22Rv1 (cell line): Measurements from ENCODE around the gene NEK11.

ENCODE experiments used
- H3K27ac ChIP-seq: fragments of 450-650 bp; 2 replicates; pipeline ENCODE4 v1.5.1; 2017
- ZFX ChIP-seq: fragments of 450-650 bp; IDR thresholded peaks from 2 replicates; pipeline ENCODE4 v1.6.1; 2017; ENCODE audit warnings: antibody characterized with exemption, borderline replicate concordance
- TF ChIP-seq, protein P1 (sequence below): fragments of 450-650 bp; IDR thresholded peaks from 2 replicates; pipeline ENCODE4 v1.5.1; 2017; ENCODE audit warnings: mild to moderate bottlenecking

NEK11 gene

DNA sequence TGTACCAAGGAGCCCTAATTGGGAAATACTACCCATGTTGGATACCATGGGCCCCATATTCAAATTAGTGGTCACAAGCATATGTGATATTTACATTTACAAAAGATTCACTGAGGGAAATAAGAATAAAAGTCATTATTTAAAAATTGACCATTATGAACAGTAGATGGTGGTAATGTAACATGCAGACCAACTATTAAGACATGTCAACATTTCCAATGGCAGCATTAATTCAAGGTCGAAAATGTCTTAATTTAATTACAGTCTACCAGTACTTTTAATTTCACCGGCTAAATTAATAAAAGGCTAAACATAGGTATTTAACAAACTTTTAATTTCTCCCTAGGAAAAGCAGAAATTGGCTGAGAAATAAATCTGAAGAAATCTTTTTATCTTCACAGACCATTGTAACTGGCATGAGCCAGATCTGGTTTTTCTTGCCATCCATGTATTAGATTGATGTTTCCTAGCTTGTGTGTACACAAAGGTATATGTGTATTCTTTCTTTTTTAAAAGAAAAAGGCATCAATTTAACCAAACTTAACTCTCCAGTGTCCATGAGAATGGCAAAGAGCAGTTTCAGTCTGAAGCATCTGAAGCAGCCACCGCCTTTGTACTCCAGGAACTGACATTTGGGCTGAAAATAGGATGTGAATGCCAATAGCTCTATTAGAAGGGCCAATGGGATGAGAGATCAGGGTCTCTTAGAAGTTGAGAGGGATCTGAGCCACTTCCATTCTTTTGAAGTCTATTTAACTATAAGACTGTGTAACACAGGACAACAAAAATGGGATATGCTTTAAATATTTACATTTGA lies 26.6 kb downstream of the NEK11 start:
- H3K27ac ChIP-seq = no peak overlapping the region
- no peak for TF ChIP-seq ZFX
- TF ChIP-seq, protein P1, sequence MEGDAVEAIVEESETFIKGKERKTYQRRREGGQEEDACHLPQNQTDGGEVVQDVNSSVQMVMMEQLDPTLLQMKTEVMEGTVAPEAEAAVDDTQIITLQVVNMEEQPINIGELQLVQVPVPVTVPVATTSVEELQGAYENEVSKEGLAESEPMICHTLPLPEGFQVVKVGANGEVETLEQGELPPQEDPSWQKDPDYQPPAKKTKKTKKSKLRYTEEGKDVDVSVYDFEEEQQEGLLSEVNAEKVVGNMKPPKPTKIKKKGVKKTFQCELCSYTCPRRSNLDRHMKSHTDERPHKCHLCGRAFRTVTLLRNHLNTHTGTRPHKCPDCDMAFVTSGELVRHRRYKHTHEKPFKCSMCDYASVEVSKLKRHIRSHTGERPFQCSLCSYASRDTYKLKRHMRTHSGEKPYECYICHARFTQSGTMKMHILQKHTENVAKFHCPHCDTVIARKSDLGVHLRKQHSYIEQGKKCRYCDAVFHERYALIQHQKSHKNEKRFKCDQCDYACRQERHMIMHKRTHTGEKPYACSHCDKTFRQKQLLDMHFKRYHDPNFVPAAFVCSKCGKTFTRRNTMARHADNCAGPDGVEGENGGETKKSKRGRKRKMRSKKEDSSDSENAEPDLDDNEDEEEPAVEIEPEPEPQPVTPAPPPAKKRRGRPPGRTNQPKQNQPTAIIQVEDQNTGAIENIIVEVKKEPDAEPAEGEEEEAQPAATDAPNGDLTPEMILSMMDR = peak; percentile 56

DNA sequence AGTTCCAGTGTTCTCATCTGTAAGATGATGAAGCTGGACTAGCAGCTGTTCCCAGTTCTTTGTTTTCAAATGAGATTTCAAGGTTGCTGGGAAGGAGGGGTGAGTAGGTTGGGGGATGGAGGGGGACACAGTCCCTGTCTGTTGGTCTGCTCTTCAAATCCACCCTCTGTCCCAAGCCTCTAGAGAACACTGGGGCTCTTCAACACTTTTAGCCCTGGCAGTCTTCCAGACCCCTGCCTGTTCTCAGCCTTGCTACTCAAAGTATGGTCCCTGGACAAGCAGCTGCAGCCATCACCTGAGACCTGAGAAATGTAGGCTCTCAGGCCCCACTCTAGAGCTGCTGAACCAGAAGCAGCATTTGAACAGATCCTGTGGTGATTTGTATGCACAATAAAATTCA lies 41.3 kb downstream of the NEK11 start:
- TF ChIP-seq ZFX = no peak
- TF ChIP-seq, protein P1 = no peak
- no peak overlapping the region for H3K27ac ChIP-seq

DNA sequence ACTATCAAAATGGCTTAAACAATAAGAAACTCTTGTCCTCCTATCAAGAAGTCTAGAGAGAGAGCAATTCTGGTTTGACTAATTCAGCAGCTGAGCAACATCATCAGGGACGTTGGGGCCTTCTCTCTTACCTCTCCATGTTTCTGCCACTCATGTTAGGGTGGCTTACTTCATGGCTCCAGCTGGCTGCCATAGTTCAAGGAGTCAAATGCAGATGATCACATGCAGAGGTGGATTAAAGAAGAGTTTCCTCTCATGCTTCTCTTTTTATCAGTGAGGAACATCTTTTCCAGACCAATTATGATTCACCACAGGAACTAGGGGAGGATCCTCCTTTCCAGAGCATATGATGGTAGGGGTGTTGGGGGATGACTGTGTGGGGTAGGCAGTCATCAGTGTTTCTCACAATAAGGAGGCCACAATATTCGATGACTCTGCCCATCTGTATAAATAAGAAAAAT lies 45.5 kb downstream of the NEK11 start:
- no peak overlapping the region for H3K27ac ChIP-seq
- TF ChIP-seq, protein P1 = no peak
- no peak for TF ChIP-seq ZFX

DNA sequence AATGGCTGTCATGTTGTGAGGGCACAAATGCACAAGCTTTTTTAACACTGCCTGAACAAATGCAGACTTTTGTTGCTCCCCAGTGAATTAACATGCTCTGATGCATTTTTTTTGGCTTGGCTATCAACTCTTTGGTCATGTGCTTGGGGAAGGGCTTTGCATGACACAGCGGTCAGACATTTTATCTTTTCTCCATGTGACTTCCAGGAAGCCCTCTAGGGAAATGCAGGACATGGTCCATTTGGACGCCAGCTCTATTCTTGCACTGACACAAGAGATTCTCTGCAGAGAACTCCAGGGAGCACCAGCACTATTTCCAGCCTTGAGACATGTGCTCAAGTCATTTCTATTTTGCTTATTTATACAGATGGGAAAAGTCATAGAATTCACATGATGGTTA lies 46.2 kb downstream of the NEK11 start:
- TF ChIP-seq ZFX = no peak
- TF ChIP-seq, protein P1 = no peak
- H3K27ac ChIP-seq = no peak overlapping the region

DNA sequence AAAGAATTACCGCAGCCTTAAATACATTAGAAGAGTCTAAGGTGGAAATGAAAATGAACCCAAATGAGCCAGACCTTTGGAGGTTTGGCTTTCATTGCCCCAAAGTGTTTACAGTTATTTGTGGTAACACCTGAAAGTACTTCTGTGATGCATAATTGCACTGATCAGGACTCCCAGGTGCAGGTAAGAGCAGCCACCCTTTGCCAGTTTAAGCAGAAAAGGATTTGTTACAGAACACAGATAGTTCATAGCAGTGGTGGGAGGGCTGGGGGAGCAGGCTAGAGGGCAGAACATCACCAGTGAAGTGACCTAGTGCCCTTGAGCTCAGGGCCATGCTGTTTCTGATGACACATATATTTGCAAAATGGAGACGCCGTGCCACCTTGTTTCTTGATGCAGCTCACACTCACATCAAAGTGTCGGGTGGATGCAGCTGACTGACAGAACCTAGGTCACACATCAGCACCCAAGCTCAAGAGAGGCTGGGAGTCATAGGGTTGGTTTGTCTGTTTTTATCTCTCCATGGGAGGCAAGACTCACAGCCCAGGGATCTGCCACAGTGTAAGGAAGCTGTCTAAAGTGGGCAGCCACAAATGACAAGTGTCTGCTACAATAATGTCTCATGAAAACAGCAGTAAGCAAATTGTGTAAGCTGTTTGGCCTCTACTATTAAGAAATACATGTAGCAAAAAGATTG lies 49.1 kb downstream of the NEK11 start:
- TF ChIP-seq, protein P1 = no peak
- TF ChIP-seq ZFX = no peak
- H3K27ac ChIP-seq = no peak overlapping the region

DNA sequence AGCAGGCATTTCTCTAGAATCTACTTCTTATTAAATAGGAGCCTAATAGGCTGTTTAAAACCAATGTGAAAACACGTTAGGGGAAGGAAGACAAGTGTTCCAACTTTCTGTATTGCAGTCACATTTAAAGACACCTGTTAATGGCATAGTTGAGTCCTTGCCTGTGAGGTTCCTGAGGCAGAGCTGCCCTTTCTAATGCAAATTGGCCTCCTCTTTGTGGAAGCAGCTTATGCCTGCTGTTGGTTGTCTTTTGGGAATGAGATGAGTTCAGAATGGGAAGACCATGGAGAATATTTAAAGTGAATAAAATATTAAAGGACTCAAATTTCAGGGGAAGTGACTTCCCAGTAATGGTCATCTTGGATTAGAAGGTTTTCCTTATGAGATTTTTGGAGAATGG lies 51.2 kb downstream of the NEK11 start:
- TF ChIP-seq ZFX = no peak
- H3K27ac ChIP-seq = no peak overlapping the region

DNA sequence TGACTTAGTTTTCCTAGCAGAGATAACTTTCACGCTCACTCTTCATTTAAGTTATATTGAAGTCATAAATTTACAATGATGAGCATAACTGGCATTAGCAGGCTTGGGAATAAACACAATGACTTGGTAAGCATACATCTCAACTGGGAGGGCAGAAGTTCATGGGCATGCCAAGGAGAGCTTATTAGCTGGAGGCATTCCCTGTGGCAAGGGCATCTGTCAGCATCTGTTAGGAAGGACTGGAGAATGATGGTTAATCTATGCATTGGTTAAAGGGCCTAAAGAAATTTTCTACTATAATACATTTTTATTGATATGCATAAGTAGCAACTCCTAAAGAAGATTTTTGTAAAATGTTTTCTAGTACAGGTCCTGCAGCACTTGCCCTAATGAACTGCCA lies 52.4 kb downstream of the NEK11 start:
- TF ChIP-seq ZFX = no peak
- TF ChIP-seq, protein P1 = no peak

More for the DNA sequence above, 52.4 kb downstream of the NEK11 start:
- H3K27ac ChIP-seq = no peak overlapping the region
